Transverse colon (tissue), 4 donors: ENCODE data around the gene CGREF1. TPM values are rescaled to one million over a fixed set of nuclear protein-coding genes. Genes with fewer than 3 reads are reported as not detected.
A peak's percentile ranks its signal among the peaks of the same experiment; 100 is the strongest.
"Not testable (repeated sequence)": the region's sequence is repeated elsewhere in the genome, so short reads cannot be mapped to it uniquely, and the experiment has no call there.

Source experiments
- DNase-seq: peaks from one replicate; pipeline ENCODE4 v3.0.0-alpha.2; 2019
- H3K27ac ChIP-seq, 4 donors: fragments of 200-600 bp; sonication (generic); 2 replicates each; pipeline ENCODE4 v1.5.1; 2016 to 2018; ENCODE audit warnings: inconsistent platforms in 4 of 4
- H3K27me3 ChIP-seq: fragments of 200-600 bp; sonication (generic); 2 replicates; pipeline ENCODE4 v1.5.1; 2017; ENCODE audit warnings: inconsistent platforms
- H3K36me3 ChIP-seq, 4 donors: fragments of 200-600 bp; sonication (generic); 2 replicates each; pipeline ENCODE4 v1.5.1; 2017 to 2019; ENCODE audit warnings: inconsistent platforms in 4 of 4
- H3K4me1 ChIP-seq, 4 donors: fragments of 200-600 bp; sonication (generic); 2 replicates each; pipeline ENCODE4 v1.5.1; 2017 to 2020; ENCODE audit warnings: inconsistent platforms in 4 of 4
- H3K4me3 ChIP-seq, 4 donors: fragments of 200-600 bp; sonication (generic); 1 replicate in 1 of 4; 2 replicates in 3 of 4; pipeline versions ENCODE4 v1.5.1 to v1.6.1; 2017 to 2019; ENCODE audit warnings: inconsistent platforms in 4 of 4
- H3K9me3 ChIP-seq, 2 donors: fragments of 200-600 bp; sonication (generic); 2 replicates each; pipeline ENCODE4 v1.5.1; 2017 to 2019; ENCODE audit warnings: inconsistent platforms in 2 of 2
- EP300 ChIP-seq: sonication (generic); formaldehyde crosslinking; IDR thresholded peaks from one replicate; pipeline ENCODE4 v1.6.1; 2017; ENCODE audit warnings: antibody characterized with exemption, low read depth
- POLR2A ChIP-seq: fragments of 450-650 bp; IDR thresholded peaks from one replicate; pipeline ENCODE4 v1.6.1; 2016; ENCODE audit warnings: antibody characterized with exemption, mild to moderate bottlenecking, moderate library complexity
- POLR2AphosphoS5 ChIP-seq, 3 donors: sonication (generic); formaldehyde crosslinking; IDR thresholded peaks; one replicate each; pipeline ENCODE4 v1.6.1; 2016; ENCODE audit warnings: antibody characterized with exemption in 3 of 3
- WGBS, 2 donors: methylation state at CpG; one replicate each; pipeline ENCODE4 v1.1.5; 2018; ENCODE audit warnings: low coverage in 1 of 2; 5-methylcytosine and 5-hydroxymethylcytosine counted together
- in situ Hi-C, 4 donors: fragments of 200-750 bp; cut with MboI; loops; one replicate each; pipeline versions ENCODE4 v1.15.0 to v1.15.1; 2017; ENCODE audit warnings: low sequenced_read_pairs in 3 of 4, low pct_ligation_motif_present in 1 of 4, low pct_unique_long_range_greater_than_20kb in 1 of 4
- intact Hi-C: fragments of 100-400 bp; cut with DNase I; formaldehyde crosslinking; loops from one replicate; pipeline ENCODE4 v1.15.1; 2023; ENCODE audit warnings: low total_unique reads
- total RNA-seq, 4 donors: library from RNA; depleted of rRNA; stranded (reverse); fragments of >200 nt; gene quantifications; one replicate each; pipeline ENCODE4 v1.1.0, GENCODE V29; 2016
- TF ChIP-seq, protein P1 (sequence below), 5 experiments: fragments of 200-600 bp in 3 of 5; fragments of 450-650 bp in 2 of 5; sonication (generic) in 3 of 5; IDR thresholded peaks; 1 replicate in 2 of 5; 2 replicates in 3 of 5; pipeline ENCODE4 v1.5.1; 2016 to 2017; ENCODE audit warnings: antibody characterized with exemption in 5 of 5, inconsistent platforms in 3 of 5, mild to moderate bottlenecking in 2 of 5, moderate library complexity in 1 of 5

CGREF1 gene
- total RNA-seq, 4 donors from 2014 or later = 0.27 to 4.9 (median 1.1) TPM; not detected in 1

DNA sequence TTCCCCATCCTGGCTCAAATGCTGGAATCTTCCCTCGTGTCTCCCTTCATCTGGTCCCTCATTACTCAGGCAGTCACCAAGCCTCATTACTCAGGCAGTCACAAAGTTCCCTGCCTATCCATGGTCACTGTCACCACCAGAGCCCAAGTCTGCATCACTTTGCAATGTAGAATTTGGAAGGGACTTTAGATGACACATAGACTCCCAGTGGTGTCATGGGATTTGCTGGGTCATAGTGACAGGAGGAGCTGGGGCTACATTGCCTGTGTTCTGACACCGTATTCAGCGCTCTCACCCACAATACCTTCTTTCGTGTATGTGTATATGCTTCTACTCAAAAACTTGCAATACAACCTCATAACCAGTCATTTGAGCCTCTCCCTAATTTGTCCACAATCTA is 42.6 kb downstream of the CGREF1 start:
- intact Hi-C loops = no loop called here
- Histone ChIP-seq H3K27ac (peak overlapping the region; percentile 92 to 96 (median 95)), H3K27me3 (no peaks in the 10 kb centered on the region), H3K36me3 (no peaks in the 10 kb centered on the region), H3K9me3 (no peaks in the 10 kb centered on the region), H3K4me1 (peaks cover 8 to 65% (median 26%) of the 10 kb centered on the region in 4 donors), H3K4me3 (no peak overlapping the region)
- in situ Hi-C loops = loop anchor here in 3 of 4 donors (25.0 kb wide), 1 partner anchor 114 kb away; the partner anchor contains the start of gene MAPRE3 (in 3 of the 3)
- 80 to 87% methylated on average over 4 of the region's 4 CpGs for WGBS, 2 donors
- no peak for TF ChIP-seq POLR2A
- TF ChIP-seq EP300 = no peak
- TF ChIP-seq POLR2AphosphoS5 (IDR thresholded peaks at IDR 0.05) = no peak
- TF ChIP-seq, protein P1, sequence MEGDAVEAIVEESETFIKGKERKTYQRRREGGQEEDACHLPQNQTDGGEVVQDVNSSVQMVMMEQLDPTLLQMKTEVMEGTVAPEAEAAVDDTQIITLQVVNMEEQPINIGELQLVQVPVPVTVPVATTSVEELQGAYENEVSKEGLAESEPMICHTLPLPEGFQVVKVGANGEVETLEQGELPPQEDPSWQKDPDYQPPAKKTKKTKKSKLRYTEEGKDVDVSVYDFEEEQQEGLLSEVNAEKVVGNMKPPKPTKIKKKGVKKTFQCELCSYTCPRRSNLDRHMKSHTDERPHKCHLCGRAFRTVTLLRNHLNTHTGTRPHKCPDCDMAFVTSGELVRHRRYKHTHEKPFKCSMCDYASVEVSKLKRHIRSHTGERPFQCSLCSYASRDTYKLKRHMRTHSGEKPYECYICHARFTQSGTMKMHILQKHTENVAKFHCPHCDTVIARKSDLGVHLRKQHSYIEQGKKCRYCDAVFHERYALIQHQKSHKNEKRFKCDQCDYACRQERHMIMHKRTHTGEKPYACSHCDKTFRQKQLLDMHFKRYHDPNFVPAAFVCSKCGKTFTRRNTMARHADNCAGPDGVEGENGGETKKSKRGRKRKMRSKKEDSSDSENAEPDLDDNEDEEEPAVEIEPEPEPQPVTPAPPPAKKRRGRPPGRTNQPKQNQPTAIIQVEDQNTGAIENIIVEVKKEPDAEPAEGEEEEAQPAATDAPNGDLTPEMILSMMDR (IDR thresholded peaks at IDR 0.05) = no peak
- no peak for DNase-seq

DNA sequence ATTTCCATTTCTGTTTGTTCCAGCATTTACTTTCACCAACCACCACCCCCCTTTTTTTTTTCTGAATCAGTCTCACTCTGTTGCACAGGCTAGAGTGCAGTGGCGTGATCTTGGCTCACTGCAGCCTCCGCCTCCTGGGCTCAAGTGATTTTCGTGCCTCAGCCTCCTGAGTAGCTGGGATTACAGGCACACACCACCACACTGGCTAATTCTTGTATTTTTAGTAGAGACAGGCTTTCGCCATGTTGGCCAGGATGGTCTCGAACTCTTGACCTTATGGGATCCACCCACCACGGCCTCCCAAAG is 43.4 kb downstream of the CGREF1 start:
- intact Hi-C loops, H3K36me3 ChIP-seq, DNase-seq, H3K27me3 ChIP-seq, H3K4me3 ChIP-seq, H3K9me3 ChIP-seq: not testable (repeated sequence)
- in situ Hi-C loops = loop anchor here in 3 of 4 donors (25.0 kb wide), 1 partner anchor 113 kb away; the partner anchor contains the start of gene MAPRE3 (in 3 of the 3)
- H3K4me1 ChIP-seq = peaks cover 9 to 62% (median 28%) of the 10 kb centered on the region in 4 donors
- peak overlapping the region; percentile 92 to 96 (median 95) for H3K27ac ChIP-seq
- WGBS, 2 donors = 64% methylated on average over 6 of the region's 6 CpGs; no CpG with 5 or more reads in 1 of the 2 donors

DNA sequence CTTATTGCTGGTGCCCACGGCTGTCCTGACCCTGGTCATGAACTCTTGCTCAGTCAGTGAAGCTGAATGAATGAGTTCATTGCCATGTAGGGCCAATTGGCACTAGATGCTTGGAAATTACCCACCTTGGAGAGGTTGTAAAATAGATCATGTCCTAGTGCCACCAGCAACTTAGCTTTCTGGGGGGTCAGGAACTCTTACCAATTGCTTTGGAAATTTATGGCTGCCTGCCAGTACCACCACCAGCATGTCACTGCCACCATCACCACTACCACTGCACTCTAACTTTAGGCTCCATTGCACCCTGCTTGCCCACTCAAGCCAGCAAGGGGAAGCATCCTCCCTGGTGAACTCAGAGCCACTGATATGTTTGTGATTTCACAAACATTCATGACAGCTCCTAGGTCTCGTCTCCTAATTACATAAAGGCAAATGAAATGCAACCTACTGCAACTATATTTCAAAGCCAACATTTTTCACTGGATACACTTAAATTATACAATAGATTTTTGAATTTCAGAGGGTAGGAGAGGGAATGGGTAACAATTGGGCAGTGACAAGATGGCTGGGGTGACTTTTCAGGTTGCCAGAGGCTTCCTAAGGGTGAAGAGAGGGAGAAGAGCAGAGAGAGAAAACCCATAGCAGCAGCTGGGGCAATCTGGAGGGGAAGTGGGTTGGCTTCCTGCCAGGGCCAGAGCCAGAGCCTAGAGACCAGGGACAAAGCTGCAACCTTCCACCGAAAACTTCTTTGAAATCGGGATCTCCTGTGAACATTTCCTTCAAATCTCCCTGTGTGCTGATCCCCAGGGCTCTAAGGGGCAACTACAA is 44.0 kb downstream of the CGREF1 start:
- peak overlapping the region; percentile 92 to 96 (median 95) for H3K27ac ChIP-seq
- no peak overlapping the region for H3K4me3 ChIP-seq
- H3K27me3 ChIP-seq = no peaks in the 10 kb centered on the region
- no peaks in the 10 kb centered on the region for H3K9me3 ChIP-seq
- intact Hi-C loops = no loop called here
- TF ChIP-seq, protein P1 (IDR thresholded peaks at IDR 0.05) = no peak
- TF ChIP-seq EP300 = no peak
- no peak for TF ChIP-seq POLR2AphosphoS5 (IDR thresholded peaks at IDR 0.05)
- no peak for TF ChIP-seq POLR2A
- in situ Hi-C loops = loop anchor here in 3 of 4 donors (25.0 kb wide), 1 partner anchor 113 kb away; the partner anchor contains the start of gene MAPRE3 (in 3 of the 3)
- WGBS, 2 donors = 57% methylated on average over 1 to 4 of the region's 4 CpGs
- H3K36me3 ChIP-seq = no peaks in the 10 kb centered on the region
- H3K4me1 ChIP-seq = peaks cover 14 to 68% (median 33%) of the 10 kb centered on the region in 4 donors
- peak; percentile 71 for DNase-seq

DNA sequence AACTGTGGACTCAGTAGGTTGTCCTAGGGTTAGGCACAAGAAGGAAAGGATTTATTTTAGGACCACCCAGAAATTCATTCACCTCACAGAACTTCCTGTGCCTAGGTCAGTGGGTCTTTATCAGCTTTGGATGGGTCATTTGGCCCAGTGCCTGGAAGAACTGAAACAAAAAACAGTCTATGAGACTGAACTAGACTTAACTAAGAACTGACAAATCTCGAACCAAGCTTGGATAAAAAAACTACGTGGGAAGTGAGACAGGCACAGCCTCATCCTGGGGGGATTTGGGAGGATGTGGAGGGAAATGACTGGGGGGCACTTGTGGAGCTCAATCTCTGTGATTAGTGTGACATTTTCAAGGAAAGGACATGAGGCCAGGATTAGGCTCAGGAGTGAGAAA is 45.1 kb downstream of the CGREF1 start:
- in situ Hi-C loops (no loop called here), intact Hi-C loops (no loop called here)
- WGBS, 2 donors = 44 to 49% methylated on average over 2 of the region's 2 CpGs
- Histone ChIP-seq H3K27ac (peak overlapping the region; percentile 92 to 96 (median 95)), H3K4me3 (no peak overlapping the region), H3K9me3 (no peaks in the 10 kb centered on the region), H3K36me3 (no peaks in the 10 kb centered on the region), H3K4me1 (peaks cover 20 to 79% (median 41%) of the 10 kb centered on the region in 4 donors), H3K27me3 (no peaks in the 10 kb centered on the region)
- no peak for TF ChIP-seq EP300
- TF ChIP-seq POLR2AphosphoS5 (IDR thresholded peaks at IDR 0.05) = no peak
- TF ChIP-seq, protein P1 (IDR thresholded peaks at IDR 0.05) = no peak
- no peak for TF ChIP-seq POLR2A
- DNase-seq = no peak
